Upper lobe of right lung (tissue), 1 donor: Measurements from ENCODE around the gene AIG1. TPM values are rescaled to one million over a fixed set of nuclear protein-coding genes. Genes with fewer than 3 reads are reported as not detected.
"Not testable (repeated sequence)": the region's sequence is repeated elsewhere in the genome, so short reads cannot be mapped to it uniquely, and the experiment has no call there.

Experiments used
- ATAC-seq: fragments of 200-7000 bp; cut with Tn5 transposase; one replicate; pipeline ENCODE4 v1.9.1; 2020; ENCODE audit warnings: mild to moderate bottlenecking, moderate library complexity
- DNase-seq: peaks from one replicate; pipeline ENCODE4 v3.0.0-alpha.2; 2020
- H3K27ac ChIP-seq: fragments of 200-600 bp; one replicate; pipeline ENCODE4 v1.8.0; 2022
- H3K27me3 ChIP-seq: fragments of 200-600 bp; one replicate; pipeline ENCODE4 v1.8.0; 2022; ENCODE audit warnings: mild to moderate bottlenecking
- H3K36me3 ChIP-seq: fragments of 200-600 bp; one replicate; pipeline ENCODE4 v1.8.0; 2022
- H3K4me1 ChIP-seq: fragments of 200-600 bp; one replicate; pipeline ENCODE4 v1.8.0; 2022
- H3K4me3 ChIP-seq: fragments of 200-600 bp; one replicate; pipeline ENCODE4 v1.8.0; 2022; ENCODE audit warnings: mild to moderate bottlenecking
- H3K9me3 ChIP-seq: fragments of 200-600 bp; one replicate; pipeline ENCODE4 v1.8.0; 2022
- intact Hi-C: fragments of 100-400 bp; cut with DNase I; formaldehyde crosslinking; loops from one replicate; pipeline ENCODE4 v1.11.0; 2022
- long read RNA-seq: library from polyadenylated mRNA; unstranded; transcript quantifications from one replicate; pipeline ENCODE4 v2.0.0, GENCODE V29; 2021
- total RNA-seq: library from RNA; stranded (reverse); fragmentation: NEBNext Ultra II Directional; extraction: Animal tissue kit (Norgen Biotek cat#: 25700); gene quantifications from one replicate; pipeline ENCODE4 v1.2.1, GENCODE V29; 2021
- TF ChIP-seq, protein P1 (sequence below): fragments of 200-600 bp; IDR thresholded peaks from one replicate; pipeline ENCODE4 v1.8.0; 2022; ENCODE audit warnings: antibody characterized with exemption
- donor health status: DM: no; HTN: yes; CAD: no; lungs with severe emphysema.

AIG1 gene, protein sequence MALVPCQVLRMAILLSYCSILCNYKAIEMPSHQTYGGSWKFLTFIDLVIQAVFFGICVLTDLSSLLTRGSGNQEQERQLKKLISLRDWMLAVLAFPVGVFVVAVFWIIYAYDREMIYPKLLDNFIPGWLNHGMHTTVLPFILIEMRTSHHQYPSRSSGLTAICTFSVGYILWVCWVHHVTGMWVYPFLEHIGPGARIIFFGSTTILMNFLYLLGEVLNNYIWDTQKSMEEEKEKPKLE
- total RNA-seq = 26.8 TPM
- long read RNA-seq, transcript AIG1-208 (4 exons, 3,393 nt) = minor isoform, 7 of 39 reads
- long read RNA-seq, transcript AIG1-202 (6 exons, 1,395 nt) = major isoform, 20 of 39 reads
- long read RNA-seq, partial matches to known transcripts = 4 of 39 reads
- long read RNA-seq, other reads (novel, unspliced or antisense) = 8 of 39 reads

DNA sequence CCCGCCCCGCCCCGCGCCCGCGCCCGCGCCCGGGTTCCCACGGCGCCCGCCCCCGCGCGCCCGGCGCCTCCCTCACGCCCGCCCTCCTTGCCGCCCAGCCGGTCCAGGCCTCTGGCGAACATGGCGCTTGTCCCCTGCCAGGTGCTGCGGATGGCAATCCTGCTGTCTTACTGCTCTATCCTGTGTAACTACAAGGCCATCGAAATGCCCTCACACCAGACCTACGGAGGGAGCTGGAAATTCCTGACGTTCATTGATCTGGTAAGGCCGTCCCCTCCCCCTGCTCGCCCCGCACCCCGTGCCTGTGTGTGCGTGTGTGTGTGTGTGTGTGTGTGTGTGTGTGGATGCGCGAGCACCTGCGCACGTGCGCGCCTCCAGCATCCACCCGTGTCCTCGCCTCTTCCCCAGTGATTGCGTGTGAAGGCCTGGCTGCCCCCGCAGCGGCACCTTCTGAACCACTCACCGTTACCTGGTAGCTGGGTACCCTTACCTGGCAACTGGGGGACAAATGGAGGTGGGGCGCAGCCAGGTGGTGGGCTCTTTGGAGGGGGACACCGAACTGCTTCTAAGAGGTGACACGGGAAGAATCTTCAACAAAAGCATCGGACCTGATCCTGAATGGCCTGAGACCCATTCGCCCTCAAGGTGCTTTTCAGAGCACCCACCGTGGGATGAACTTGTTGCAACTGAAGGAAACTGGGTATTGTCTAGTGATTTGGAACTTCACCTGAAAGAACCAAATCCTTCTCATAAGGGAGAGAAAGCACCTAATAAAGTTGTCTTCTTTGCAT, at the start of gene AIG1:
TSS of gene AIG1 (plus strand) at position 84 of the 791 bp plus-strand sequence. CDS start at position 121, 37 bp downstream.
- H3K4me1 ChIP-seq = no peaks in the 10 kb centered on the region
- peak within 1 kb of the TSS; percentile 90 for H3K4me3 ChIP-seq
- H3K27ac ChIP-seq = peak within 1 kb of the TSS; percentile 96
- intact Hi-C loops = no loop called here
- no peaks in the 10 kb centered on the region for H3K27me3 ChIP-seq
- TF ChIP-seq, protein P1, sequence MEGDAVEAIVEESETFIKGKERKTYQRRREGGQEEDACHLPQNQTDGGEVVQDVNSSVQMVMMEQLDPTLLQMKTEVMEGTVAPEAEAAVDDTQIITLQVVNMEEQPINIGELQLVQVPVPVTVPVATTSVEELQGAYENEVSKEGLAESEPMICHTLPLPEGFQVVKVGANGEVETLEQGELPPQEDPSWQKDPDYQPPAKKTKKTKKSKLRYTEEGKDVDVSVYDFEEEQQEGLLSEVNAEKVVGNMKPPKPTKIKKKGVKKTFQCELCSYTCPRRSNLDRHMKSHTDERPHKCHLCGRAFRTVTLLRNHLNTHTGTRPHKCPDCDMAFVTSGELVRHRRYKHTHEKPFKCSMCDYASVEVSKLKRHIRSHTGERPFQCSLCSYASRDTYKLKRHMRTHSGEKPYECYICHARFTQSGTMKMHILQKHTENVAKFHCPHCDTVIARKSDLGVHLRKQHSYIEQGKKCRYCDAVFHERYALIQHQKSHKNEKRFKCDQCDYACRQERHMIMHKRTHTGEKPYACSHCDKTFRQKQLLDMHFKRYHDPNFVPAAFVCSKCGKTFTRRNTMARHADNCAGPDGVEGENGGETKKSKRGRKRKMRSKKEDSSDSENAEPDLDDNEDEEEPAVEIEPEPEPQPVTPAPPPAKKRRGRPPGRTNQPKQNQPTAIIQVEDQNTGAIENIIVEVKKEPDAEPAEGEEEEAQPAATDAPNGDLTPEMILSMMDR = no peak
- no peak for DNase-seq
- no peaks in the 10 kb centered on the region for H3K9me3 ChIP-seq
- no peaks in the 10 kb centered on the region for H3K36me3 ChIP-seq
- peak; percentile 69 for ATAC-seq

DNA sequence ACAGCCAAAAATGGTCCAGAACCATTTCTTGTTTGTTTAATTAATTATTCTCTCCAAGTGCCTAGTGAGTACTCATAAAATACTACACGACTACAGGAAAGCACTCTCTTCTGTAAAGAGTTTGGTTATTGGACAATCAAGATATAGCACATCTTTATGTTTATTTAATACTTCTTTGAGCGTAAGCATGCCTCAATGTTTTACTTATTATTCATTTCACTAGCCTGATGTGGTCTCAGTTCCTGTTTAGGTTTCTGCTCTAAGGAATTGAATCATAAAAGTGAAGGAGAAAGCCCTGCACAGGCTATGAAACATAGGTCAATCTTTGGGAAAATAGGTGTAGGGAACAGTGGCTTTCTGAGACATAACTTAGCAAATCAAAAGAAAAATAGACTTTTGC, 45.9 kb upstream of the AIG1 start:
- Histone ChIP-seq H3K4me1 (no peaks in the 10 kb centered on the region), H3K9me3 (no peaks in the 10 kb centered on the region), H3K27ac (no peak overlapping the region), H3K36me3 (no peaks in the 10 kb centered on the region), H3K27me3 (no peaks in the 10 kb centered on the region), H3K4me3 (no peak overlapping the region)
- DNase-seq (no peak), ATAC-seq (no peak)
- intact Hi-C loops = no loop called here
- TF ChIP-seq, protein P1 = no peak

DNA sequence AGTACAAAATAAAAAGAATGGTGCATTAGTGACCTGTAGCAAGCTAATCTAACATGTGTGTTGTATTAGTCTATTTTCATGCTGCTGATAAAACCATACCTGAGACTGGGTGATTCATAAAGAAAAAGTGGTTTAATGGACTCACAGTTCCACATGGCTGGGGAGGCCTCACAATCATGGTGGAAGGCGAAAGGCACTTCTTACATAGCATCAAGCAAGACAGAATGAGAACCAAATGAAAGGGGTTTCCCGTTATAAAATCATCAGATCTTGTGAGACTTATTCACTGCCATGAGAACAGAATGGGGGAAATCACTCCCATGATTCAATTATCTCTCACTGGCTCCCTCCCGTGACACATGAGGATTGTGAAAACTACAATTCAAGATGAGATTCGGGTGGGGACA, 45.4 kb upstream of the AIG1 start:
- no peaks in the 10 kb centered on the region for H3K27me3 ChIP-seq
- intact Hi-C loops = no loop called here
- H3K4me1 ChIP-seq = no peaks in the 10 kb centered on the region
- no peak overlapping the region for H3K4me3 ChIP-seq
- no peak for ATAC-seq
- no peak for DNase-seq
- TF ChIP-seq, protein P1 = no peak
- no peaks in the 10 kb centered on the region for H3K9me3 ChIP-seq
- no peak overlapping the region for H3K27ac ChIP-seq
- H3K36me3 ChIP-seq = no peaks in the 10 kb centered on the region

DNA sequence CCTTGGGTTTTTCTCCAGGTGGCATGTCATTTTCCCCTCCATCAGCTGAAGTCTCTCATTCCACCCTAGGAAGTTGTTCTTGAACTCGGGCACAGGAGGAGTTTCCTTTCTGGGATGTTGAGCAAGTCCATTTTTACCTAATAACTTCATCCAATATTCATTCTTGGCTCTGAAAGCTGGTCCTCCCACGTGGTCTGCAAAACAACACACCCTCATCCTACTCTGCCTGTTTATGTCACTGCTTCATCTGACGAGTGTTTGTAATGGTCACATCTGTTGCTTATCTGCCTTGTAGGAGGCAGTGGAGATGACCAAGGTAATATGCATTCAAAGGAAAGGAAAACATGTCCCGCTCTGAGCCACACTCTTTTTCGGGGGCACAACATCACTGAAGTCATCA, 41.7 kb upstream of the AIG1 start:
- H3K9me3 ChIP-seq = no peaks in the 10 kb centered on the region
- H3K27ac ChIP-seq = no peak overlapping the region
- no peaks in the 10 kb centered on the region for H3K27me3 ChIP-seq
- TF ChIP-seq, protein P1 = no peak
- ATAC-seq = no peak
- no peaks in the 10 kb centered on the region for H3K36me3 ChIP-seq
- no peak overlapping the region for H3K4me3 ChIP-seq
- no peak for DNase-seq
- H3K4me1 ChIP-seq = no peaks in the 10 kb centered on the region
- intact Hi-C loops = no loop called here

DNA sequence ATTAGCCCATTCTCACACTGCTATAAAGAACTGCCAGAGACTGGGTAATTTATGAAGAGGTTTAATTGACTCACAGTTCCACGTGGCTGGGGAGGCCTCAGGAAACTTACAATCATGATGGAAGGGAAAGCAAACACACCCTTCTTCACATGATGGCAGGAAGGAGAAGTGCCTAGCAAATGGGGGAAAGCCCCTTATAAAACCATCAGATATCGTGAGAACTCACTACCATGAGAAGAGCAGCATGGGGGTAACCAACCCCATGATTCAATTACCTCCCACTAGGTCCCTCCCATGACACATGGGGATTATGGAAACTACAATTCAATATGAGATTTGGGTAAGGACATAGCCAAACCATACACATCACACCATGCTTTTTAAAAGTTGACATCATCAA, 39.8 kb upstream of the AIG1 start:
- not testable (repeated sequence) for H3K9me3 ChIP-seq, ATAC-seq, H3K4me1 ChIP-seq, H3K36me3 ChIP-seq, H3K4me3 ChIP-seq, DNase-seq, H3K27me3 ChIP-seq, H3K27ac ChIP-seq
- intact Hi-C loops = loop anchor here (10.0 kb wide), 1 partner anchor 326 kb away; no protein-coding TSS in a partner anchor

DNA sequence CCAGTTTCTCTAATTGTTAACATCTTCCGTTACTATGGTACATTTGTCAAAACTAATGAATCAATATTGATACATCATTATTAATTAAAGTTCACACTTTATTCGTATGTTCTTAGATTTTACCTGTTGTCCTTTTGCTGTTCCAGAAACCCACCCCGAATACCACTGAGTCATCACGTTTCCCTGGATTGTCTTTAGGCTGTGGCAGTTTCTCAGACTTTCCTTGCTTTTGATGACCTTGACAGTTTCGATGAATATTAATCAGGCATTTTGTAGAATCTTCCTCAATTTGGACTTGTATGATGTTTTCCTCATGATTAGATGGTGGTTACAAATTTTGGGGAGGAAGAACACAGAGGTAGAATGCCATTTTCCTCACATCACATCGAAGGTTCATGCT, 39.1 kb upstream of the AIG1 start:
- ATAC-seq (no peak), DNase-seq (no peak)
- Histone ChIP-seq H3K27ac (no peak overlapping the region), H3K4me3 (no peak overlapping the region), H3K27me3 (no peaks in the 10 kb centered on the region), H3K9me3 (no peaks in the 10 kb centered on the region), H3K36me3 (no peaks in the 10 kb centered on the region), H3K4me1 (no peaks in the 10 kb centered on the region)
- intact Hi-C loops = loop anchor here (10.0 kb wide), 1 partner anchor 327 kb away; no protein-coding TSS in a partner anchor
- TF ChIP-seq, protein P1 = no peak
